HG03558 (cell line): Measurements from ENCODE around the gene MLN.

Source experiments
- ATAC-seq: cut with Tn5 transposase; IDR thresholded peaks from one replicate; pipeline ENCODE4 v1.9.1; 2021; ENCODE audit warnings: moderate number of reproducible peaks; ENCODE audit not compliant: unreplicated experiment; ENCODE audit errors: extremely low read depth

Gene MLN

GRCh38 chr6:33776186-33776585 is 27.6 kb downstream of the MLN start:
- no peak for ATAC-seq

GRCh38 chr6:33774774-33775173 is 29.0 kb downstream of the MLN start:
- ATAC-seq: no peak

- ATAC-seq: no peak
Measured at GRCh38 chr6:33772902-33773472, 30.8 kb downstream of the MLN start.

GRCh38 chr6:33772082-33772830 is 31.5 kb downstream of the MLN start:
- ATAC-seq: no peak

- no peak for ATAC-seq
Measured at GRCh38 chr6:33771146-33772081, 32.4 kb downstream of the MLN start.

- ATAC-seq: no peak
Measured at GRCh38 chr6:33770833-33771145, 33.0 kb downstream of the MLN start.

GRCh38 chr6:33770124-33770832 is 33.5 kb downstream of the MLN start:
- ATAC-seq: no peak

- no peak for ATAC-seq
Measured at GRCh38 chr6:33769248-33769821, 34.5 kb downstream of the MLN start.

GRCh38 chr6:33768644-33769120 is 35.1 kb downstream of the MLN start:
- no peak for ATAC-seq

- ATAC-seq: no peak
Measured at GRCh38 chr6:33766921-33767907, 36.6 kb downstream of the MLN start.

GRCh38 chr6:33765368-33765767 is 38.4 kb downstream of the MLN start:
- ATAC-seq: no peak

- ATAC-seq: no peak
Measured at GRCh38 chr6:33764036-33764435, 39.8 kb downstream of the MLN start.

GRCh38 chr6:33763483-33763882 is 40.3 kb downstream of the MLN start:
- no peak for ATAC-seq

- ATAC-seq: no peak
Measured at GRCh38 chr6:33762713-33763112, 41.1 kb downstream of the MLN start.

- no peak for ATAC-seq
Measured at GRCh38 chr6:33761922-33762629, 41.7 kb downstream of the MLN start.

- no peak for ATAC-seq
Measured at GRCh38 chr6:33761581-33761921, 42.3 kb downstream of the MLN start.

- no peak for ATAC-seq
Measured at GRCh38 chr6:33759887-33760629, 43.7 kb downstream of the MLN start.

- ATAC-seq: no peak
Measured at GRCh38 chr6:33758815-33759216, 45.0 kb downstream of the MLN start.
